ENCODE data around the gene MED26. TPM values are rescaled to one million over a fixed set of nuclear protein-coding genes. Genes with fewer than 3 reads are reported as not detected.
"Not testable (repeated sequence)": the region's sequence is repeated elsewhere in the genome, so short reads cannot be mapped to it uniquely, and the experiment has no call there.

MED26 gene
- total RNA-seq, result 3.9 TPM
- long read RNA-seq, transcript MED26-202 (1 exons, 3,871 nt), result major isoform, 6 of 11 reads
- long read RNA-seq, transcript MED26-201 (3 exons, 3,174 nt), result minor isoform, 5 of 11 reads
- long read RNA-seq, partial matches to known transcripts, result 0 of 11 reads
- long read RNA-seq, other reads (novel, unspliced or antisense), result 0 of 11 reads

DNA sequence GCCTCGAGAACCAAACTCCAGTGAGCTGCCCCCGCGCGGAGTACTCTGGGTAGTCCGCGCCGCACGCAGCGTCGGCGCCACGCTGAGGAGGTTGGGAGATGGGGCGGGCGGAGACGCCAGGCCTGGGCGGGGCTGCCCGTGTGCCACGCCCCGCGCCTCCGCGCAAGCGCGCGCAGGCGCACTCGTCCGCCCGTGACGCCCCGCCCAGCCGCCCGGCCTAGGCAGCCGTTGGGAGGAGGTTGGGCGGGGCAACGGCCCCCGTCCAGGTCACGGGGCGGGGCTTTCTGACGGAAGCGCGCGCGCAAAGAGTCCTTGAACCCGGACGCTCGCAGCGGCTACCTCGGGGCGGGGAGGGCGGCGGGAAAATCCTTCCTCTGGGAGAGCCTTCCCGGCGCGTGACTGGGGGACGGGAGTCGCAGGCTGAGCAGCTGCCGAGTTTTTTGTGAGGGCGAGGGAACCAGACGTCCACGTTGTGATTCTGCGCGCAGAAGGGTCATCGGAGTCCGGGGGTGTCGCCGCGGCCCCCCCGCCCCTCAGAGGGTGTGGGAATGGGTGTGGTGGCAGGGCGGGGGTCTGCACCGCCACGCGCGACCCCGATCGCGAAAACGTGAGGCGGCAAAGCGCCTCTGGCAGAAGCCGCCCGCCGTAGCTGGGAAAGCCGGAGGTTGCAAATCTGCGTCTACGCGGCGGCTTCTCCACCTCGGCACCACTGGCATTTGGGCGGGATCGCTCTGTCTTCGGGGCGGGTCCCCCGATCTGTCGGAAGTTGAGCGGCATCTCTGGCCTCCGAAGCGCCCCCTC lies at the start of gene MED26:
Gene MED26 (minus strand): TSS at position 22 of the 801 bp plus-strand sequence. CDS start 261 bp downstream, outside the sequence.
- ATAC-seq (ENCODE audit: poor library complexity) (peak; percentile 96), DNase-seq (peak; percentile 98)
- intact Hi-C loops (cut with DNase I), result loop anchor here (10.0 kb wide), 1 partner anchor 54 kb away; the partner anchor contains the start of gene SLC35E1

- ATAC-seq (ENCODE audit: poor library complexity) (no peak), DNase-seq (no peak)
- intact Hi-C loops (cut with DNase I), result no loop called here
These were observed 49.1 kb upstream of the MED26 start for GRCh38 chr19:16677055-16677454.

DNA sequence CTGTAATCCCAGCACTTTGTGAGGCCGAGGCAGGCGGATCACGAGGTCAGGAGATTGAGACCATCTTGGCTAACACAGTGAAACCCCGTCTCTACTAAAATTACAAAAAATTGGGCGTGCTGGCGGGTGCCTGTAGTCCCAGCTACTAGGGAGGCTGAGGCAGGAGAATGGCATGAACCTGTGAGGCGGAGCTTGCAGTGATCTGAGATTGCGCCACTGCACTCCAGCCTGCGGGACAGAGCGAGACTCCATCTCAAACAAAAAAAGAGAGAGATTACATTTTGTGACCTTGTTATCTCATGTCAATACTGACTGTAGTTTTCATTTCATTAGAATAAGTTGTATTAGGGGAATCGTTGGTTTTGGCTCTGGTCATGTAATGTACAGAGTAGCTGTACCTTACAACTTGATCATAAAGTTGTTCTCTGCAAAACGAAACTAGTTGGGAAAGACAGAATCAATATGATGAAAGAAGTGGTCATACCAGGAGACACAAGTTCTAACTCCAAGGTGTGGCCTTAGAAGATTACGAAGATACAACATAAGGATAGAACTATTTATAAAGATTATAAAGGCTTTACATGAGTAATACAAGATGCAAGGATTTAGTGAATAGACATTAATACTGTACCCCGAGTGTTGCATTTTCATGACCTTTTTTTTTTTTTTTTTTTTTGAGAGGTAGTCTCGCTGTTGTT lies 48.2 kb upstream of the MED26 start:
- intact Hi-C loops (cut with DNase I), result no loop called here

GRCh38 chr19:16673839-16674238 lies 45.8 kb upstream of the MED26 start:
- ATAC-seq (ENCODE audit: poor library complexity); intact Hi-C loops (cut with DNase I); DNase-seq: not testable (repeated sequence)

More for the DNA sequence above, 48.2 kb upstream of the MED26 start:
- ATAC-seq (ENCODE audit: poor library complexity) (no peak), DNase-seq (no peak)

- ATAC-seq (ENCODE audit: poor library complexity) (no peak), DNase-seq (no peak)
- intact Hi-C loops (cut with DNase I), result no loop called here
These were observed 45.2 kb upstream of the MED26 start for GRCh38 chr19:16673231-16673630.

GRCh38 chr19:16671652-16672274 lies 43.8 kb upstream of the MED26 start:
- intact Hi-C loops (cut with DNase I), result no loop called here
- peak; percentile 61 for DNase-seq
- ATAC-seq (ENCODE audit: poor library complexity), result peak; percentile 94

DNA sequence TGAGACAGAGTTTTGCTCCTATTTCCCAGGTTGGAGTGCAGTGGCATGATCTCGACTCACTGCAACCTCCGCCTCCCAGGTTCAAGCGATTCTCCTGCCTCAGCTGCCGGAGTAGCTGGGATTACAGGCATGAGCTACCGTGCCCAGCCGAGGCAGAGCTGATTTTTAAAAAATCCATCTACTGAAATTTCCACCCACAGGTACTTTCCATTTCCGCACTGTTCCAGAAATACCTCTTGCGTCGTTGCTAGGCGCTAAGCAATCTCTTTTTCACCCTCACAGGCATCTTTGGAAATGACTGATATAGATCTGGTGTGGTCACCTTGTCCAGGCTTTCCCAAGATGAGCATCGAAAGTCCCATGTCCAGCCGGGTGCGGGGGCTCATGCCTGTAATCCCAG lies 42.3 kb upstream of the MED26 start:
- no peak for DNase-seq
- intact Hi-C loops (cut with DNase I), result no loop called here
- no peak for ATAC-seq (ENCODE audit: poor library complexity)

DNA sequence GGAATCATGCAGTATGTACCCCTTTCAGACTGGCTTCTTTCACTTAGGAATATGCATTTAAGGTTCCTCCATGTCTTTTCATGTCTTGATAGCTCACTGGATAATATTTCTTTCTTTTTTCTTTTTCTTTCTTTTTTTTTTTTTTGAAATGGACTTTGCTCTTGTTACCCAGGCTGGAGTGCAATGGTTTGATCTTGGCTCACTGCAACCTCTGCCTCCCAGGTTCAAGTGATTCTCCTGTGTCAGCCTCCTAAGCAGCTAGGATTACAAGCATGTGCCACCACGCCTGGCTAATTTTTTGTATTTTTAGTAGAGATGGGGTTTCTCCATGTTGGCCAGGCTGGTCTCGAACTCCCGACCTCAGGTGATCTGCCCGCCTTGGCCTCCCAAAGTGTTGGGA lies 40.7 kb upstream of the MED26 start:
- ATAC-seq (ENCODE audit: poor library complexity); DNase-seq; intact Hi-C loops (cut with DNase I): not testable (repeated sequence)

DNA sequence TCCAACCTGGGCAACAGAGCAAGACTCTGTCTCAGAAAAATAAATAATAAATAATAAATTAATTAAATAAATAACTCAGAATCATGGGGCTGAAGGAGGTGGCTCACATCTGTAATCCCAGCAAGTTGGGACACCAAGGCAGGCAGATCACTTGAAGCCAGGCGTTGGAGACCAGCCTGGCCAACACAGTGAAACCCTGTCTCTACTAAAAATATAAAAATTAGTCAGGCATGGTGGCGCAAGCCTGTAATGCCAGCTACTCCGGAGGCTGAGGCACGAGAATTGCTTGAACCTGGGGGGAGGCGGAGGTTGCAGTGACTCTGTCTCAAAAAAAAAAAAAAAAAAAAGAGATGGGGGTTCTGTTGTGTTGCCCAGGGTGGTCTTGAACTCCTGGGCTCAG lies 40.2 kb upstream of the MED26 start:
- intact Hi-C loops (cut with DNase I), result no loop called here
- DNase-seq (no peak), ATAC-seq (ENCODE audit: poor library complexity) (no peak)

GRCh38 chr19:16661480-16662034 lies 33.6 kb upstream of the MED26 start:
- peak; percentile 14 for ATAC-seq (ENCODE audit: poor library complexity)
- intact Hi-C loops (cut with DNase I), result no loop called here
- DNase-seq, result peak; percentile 78

DNA sequence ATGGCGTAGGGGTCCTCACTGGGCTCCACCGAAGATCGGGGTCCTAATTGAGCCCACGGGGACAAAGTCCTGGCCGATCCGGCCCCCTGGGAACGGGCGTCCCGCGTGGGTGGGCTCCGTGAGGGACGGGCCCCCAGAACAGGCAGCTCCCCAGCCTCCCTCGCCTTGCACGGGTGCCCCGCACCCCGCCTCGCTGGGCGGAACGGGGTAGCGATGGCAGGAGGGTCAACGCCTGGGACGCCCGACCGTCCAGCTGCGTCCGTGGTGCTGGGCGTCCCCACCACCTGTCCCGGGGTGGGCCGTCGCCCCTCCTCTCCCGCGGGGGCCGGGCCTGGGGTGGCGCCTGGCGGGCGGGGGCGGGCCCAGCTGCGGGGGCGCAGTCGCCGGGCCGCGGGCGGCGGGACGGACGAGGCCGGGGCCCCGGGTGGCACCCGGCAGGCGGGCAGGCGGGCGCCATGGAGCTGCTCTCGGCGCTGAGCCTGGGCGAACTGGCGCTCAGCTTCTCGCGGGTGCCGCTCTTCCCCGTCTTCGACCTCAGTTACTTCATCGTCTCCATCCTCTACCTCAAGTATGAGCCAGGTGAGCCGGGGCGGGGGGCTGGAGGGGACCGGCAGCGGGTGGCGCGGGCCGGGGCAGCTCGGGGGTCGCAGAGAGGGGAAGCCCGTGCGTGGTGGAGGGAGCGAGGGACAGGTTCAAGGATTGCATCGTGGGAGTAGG lies 32.9 kb upstream of the MED26 start, which contains the start of gene TMEM38A:
Gene TMEM38A (plus strand): TSS at position 377 of the 717 bp plus-strand sequence. CDS start 79 bp downstream, at position 456.
- intact Hi-C loops (cut with DNase I), result no loop called here
- DNase-seq (peak; percentile 70), ATAC-seq (ENCODE audit: poor library complexity) (peak; percentile 60)

DNA sequence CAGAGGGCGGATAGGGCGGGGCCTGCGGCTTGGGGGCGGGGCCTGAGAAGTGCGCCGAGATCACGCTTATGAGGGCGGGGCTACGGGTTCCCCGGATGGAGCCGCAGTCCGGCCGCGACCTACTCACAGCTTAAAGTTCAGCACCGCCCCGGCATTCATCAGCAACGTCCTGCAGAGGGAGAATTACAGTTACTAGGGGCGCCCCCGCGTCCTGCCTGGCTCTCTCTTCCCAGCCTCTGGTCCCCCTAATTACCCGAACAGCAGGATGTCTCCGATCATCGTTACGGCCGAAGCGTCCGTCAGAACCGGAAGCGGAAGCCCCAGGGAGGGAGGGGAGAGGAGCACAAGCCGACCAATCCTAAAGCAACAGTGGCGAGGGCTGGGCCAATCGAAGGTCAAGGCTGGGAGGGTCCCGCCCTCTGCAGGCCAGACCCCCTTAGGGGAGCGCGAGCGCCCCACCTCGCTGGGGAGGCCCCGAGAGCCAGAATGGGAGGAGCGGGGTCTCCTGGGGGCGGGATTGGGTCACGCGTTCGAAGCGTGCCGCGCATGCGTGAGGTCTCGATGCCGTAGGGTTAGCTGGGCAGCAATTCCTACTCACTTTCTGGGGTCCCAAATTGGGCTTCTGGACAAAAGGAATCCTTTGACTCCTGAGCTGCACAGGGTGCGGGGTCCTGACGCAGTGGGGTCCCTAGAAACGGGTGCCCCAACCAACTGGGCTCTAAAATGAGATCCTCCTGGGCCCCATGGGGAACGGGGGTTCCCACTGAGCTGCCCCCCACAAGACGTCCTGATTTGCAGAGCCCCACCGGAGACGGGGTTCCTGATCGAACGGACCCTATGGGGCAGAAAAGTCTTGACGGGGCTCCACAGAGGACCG lies 32.1 kb upstream of the MED26 start, which contains the start of gene SMIM7:
Gene SMIM7 (minus strand): TSS at position 313 of the 877 bp plus-strand sequence. CDS start 34 bp downstream, at position 279.
- DNase-seq, result peak; percentile 99
- peak; percentile 96 for ATAC-seq (ENCODE audit: poor library complexity)
- intact Hi-C loops (cut with DNase I), result no loop called here

- DNase-seq, result no peak
- intact Hi-C loops (cut with DNase I), result no loop called here
- ATAC-seq (ENCODE audit: poor library complexity), result no peak
These were observed 31.4 kb upstream of the MED26 start for GRCh38 chr19:16659464-16659831.

DNA sequence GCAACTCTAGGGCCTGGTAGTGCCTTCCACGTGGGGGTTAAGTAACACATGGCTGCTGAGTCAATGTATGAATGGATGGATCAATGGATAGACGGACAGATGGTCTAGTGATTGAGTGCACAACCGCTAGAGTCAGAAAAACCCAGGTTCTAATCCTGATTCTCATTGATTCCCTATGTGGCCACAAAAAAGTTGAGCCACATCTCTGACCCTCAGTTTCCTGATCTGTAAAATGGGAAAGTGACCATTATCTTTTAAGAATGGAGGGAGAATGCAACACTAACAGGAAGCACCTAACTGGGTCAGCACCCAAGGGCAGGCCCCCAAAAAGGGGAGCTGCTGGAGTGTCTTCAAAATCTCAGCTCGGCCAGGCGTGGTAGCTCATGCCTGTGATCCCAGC lies 29.4 kb upstream of the MED26 start:
- DNase-seq (no peak), ATAC-seq (ENCODE audit: poor library complexity) (no peak)
- intact Hi-C loops (cut with DNase I), result no loop called here

- DNase-seq (no peak), ATAC-seq (ENCODE audit: poor library complexity) (no peak)
- intact Hi-C loops (cut with DNase I), result no loop called here
These were observed 27.7 kb upstream of the MED26 start for GRCh38 chr19:16655727-16656126.

DNA sequence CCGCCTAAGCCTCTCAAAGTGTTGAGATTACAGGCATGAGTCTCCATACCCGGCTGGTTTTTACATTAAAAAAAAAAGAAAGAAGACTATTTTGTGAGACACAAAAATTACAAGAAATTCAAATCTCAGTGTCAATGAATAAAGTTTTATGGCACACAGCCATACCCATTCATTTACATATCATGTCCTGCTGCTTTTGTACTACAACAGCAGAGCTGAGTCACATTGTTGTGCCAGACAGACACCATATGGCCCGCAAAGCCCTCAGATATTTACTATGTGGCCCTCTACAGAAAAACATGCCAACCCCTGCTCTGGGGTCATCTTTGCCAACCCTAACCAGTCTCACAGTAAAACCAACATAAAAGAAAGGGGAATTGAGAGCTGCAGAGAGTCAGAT lies 26.6 kb upstream of the MED26 start:
- ATAC-seq (ENCODE audit: poor library complexity) (no peak), DNase-seq (no peak)
- intact Hi-C loops (cut with DNase I), result no loop called here

DNA sequence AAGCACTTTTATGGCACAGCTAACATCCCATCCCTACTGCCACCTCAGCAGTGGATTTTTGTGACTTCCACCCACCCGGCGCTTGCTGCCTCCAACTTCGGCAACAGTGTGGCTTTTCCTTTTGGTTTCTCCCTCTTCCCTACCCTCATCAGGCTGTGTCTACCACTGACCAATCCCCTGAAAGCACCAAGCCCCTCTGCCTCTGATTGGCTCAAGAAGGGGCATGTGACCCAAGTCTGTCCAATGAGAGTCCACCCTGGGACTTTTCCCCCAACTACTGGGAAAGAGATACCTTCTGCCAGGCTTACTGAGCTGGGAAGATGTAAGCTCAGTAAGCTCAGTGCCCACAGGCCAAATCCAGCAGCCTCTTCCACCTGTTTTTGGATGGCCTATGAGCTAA lies 26.1 kb upstream of the MED26 start:
- no peak for DNase-seq
- ATAC-seq (ENCODE audit: poor library complexity), result no peak
- intact Hi-C loops (cut with DNase I), result no loop called here
